HG03469 (cell line): Measurements from ENCODE around the gene FUT3.

ENCODE experiments used
- ATAC-seq: cut with Tn5 transposase; IDR thresholded peaks from one replicate; pipeline ENCODE4 v1.9.1; 2021; ENCODE audit warnings: mild to moderate bottlenecking, moderate library complexity, moderate number of reproducible peaks; ENCODE audit not compliant: unreplicated experiment

The FUT3 gene

GRCh38 chr19:5803752-5804515 lies 47.3 kb downstream of the FUT3 start:
- ATAC-seq, result no peak

GRCh38 chr19:5803441-5803751 lies 47.9 kb downstream of the FUT3 start:
- no peak for ATAC-seq

DNA sequence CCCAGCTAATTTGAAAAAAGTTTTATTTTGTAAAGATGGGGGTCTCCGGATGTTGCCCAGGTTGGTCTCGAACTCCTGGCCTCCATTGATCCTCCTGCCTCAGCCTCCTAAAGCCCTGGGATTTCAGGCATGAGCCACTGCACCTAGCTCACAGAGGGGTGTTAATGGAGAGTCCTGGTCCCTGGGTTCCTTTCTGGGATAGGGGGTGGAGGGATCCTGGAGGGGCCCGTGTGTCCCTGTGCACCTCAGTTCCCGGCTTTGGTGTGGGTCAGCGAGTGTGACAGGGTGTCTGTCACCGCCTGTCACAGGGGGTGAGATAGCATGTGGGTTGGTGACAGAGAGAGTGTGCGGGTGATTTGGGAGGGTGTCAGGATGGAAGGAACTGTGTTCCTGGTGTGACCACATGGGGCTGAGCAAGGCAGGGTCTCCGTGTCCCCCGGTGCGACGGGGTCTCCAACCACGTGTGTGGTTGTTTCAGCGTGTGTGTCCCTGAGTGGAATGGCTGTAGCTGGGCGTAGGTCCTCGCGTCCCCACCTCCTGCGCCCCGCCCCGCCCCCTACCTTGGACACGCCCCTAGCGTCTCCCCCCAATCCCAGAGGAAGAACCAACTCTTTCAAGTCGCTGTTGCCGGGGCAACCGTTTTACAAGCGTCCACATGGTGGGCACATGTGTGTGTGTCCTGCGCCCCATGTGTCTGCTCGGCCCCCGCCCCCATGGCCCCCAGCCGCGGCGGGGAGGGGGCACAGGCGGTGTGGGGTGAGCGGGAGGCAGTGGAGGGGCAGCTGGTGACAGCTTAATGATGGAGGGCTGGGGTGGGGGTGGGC lies 49.2 kb downstream of the FUT3 start:
- no peak for ATAC-seq

DNA sequence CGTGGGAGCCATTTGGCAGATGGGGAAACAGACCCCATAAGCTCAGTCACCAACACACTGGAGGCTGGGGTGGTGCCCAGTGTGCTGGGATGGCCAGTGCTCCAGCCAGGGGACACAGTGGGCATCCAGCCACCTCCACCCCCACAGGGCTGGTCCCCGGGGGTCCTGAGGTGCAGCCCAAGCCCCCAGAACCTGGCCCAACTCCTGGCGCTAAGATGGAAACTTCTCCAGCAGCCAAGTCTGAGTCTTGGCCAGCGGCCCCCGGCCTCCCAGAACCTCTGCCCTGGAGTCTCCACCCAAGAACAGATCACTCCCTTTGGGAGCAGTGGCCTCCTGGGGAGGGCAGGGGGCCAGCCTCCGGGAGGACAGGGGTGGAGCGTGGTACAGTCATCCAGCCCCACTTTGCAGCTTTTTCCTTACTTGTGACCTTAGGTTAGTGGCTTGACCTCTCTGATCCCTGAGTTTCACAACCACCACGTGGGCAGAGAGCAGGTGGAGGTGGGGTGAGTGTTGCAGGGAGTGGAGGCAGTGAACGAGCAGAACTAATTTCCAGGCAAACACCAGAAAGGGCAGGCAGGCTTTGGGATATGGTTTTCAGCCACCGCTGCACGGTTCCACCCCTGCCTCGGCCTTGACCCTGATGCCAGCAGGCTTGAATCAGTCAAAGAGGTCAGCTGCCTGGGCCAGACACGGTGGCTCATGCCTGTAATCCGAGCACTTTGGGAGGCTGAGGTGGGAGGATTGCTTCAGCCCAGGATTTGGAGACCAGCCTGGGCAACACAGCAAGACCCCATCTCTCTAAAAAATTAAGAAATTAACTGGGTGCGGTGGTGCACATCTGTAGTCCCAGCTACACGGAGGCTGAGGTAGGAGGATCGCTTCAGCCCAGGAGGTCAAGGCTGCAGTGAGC lies 50.6 kb downstream of the FUT3 start:
- no peak for ATAC-seq

- no peak for ATAC-seq
Measured at GRCh38 chr19:5799247-5800241, 51.7 kb downstream of the FUT3 start.

- no peak for ATAC-seq
Measured at GRCh38 chr19:5798244-5798643, 53.0 kb downstream of the FUT3 start.

DNA sequence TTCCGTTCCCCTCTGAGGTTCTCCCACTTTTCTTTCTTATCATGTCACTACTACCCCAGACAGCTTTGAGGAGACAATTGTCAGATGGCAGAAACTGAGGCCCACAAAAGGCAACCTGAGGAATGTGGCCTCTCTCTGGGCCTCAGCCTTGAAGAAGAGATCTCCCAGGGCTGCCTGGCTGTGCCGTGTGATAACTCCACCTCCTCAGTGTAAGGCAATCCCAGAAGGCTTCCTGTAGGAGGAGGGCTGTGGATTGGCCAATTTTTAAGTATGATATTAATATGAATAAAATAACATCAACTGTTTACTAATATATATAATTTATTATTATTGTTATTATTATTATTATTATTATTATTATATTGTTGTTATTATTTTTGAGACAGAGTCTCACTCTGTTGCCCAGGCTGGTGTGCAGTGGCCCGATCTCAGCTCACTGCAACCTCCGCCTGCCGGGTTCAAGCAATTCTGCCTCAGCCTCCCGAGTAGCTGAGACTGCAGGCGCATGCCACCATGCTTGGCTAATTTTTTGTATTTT lies 55.8 kb downstream of the FUT3 start:
- no peak for ATAC-seq

DNA sequence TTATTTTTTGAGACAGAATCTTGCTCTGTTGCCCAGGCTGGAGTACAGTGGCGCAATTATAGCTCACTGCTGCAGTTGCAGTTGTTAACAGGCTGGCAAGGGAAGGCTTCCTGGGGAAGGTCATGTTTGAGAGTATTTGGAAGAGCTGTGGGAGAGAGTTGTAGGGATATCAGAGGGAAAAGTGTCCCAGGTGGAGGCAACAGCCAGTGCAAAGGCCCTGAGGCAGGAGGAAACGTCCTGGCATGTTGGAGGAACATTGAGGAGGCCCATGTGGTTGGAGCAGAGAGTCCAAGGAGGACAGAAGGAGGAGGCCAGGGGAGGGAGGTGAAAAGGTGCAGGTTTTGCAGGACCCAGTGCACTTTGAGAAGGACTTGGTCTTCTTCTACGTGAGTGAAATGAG lies 58.1 kb downstream of the FUT3 start:
- ATAC-seq, result no peak
